ENCODE results near the gene OR5AC2.

GRCh38 chr3:98057631-98058030 lies 29.3 kb upstream of the OR5AC2 start:
- no peak for TF ChIP-seq CTCF (IDR thresholded peaks at IDR 0.05; ENCODE audit: low read length)
- no peak for TF ChIP-seq EZH2 (optimal IDR thresholded peaks at IDR 0.05; ENCODE audit: low read depth, low read length)
- TF ChIP-seq EZH2phosphoT487 (IDR thresholded peaks at IDR 0.05; ENCODE audit: low read length): no peak

Data from MM.1S (cell line).